Islet of Langerhans (tissue), 1 donor: Measurements from ENCODE around the gene YBX2.
"Not testable (repeated sequence)": the region's sequence is repeated elsewhere in the genome, so short reads cannot be mapped to it uniquely, and the experiment has no call there.

Experiments
- FAIRE-seq: peaks from one replicate; lab custom pipeline; 2011; peaks lifted over from hg19 to GRCh38; lab: Jason Lieb, UNC

Gene YBX2

DNA sequence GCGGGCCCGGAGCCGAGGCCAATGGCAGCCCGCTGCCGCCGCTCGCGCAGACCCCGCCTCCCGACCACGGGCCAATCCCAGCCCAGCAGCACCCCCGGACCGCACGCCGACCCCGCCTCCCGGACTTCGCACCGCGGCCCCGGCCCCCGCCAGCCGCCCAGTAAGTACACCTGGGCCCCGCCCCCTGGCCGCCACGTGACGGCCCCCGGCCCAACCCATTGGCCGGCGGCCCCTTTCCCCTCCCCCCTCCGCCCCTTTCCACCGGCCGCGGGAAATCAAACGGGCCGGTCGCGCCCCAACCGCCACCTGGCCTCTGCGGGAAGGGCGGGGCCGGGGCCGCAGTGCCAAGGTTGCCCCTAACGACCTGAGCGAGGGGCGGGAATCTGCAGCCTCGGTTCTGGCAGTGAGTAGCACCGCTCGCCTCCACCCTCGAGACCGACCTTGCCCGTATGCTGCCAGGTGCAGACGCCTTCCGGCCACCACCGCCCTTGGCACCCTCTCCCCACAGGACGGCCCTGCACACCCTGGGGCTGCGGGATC, at the start of gene YBX2:
Gene YBX2, minus strand, starts transcription at position 26 of the 540 bp plus-strand sequence. CDS start 139 bp downstream, outside the sequence.
- no peak for FAIRE-seq

DNA sequence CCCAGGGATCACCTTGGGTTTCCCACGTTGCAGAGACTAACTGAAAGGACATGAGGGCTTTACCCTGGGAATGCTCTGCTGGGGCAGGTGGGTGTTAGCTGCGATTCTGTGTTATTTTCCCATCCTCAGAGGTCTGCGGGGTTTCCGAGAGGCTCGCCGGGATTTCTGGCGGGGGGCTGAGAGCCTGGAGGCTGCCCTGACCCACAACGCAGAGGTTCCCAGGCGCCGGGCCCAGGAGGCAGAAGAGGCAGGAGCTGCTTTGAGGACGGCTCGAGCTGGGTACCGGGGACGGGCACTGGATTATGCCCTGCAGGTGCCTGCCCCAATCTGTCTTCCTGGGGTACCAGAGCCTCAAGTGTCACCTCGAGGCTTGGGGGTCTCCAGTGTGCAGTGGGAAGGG, 48.8 kb upstream of the YBX2 start:
- no peak for FAIRE-seq

DNA sequence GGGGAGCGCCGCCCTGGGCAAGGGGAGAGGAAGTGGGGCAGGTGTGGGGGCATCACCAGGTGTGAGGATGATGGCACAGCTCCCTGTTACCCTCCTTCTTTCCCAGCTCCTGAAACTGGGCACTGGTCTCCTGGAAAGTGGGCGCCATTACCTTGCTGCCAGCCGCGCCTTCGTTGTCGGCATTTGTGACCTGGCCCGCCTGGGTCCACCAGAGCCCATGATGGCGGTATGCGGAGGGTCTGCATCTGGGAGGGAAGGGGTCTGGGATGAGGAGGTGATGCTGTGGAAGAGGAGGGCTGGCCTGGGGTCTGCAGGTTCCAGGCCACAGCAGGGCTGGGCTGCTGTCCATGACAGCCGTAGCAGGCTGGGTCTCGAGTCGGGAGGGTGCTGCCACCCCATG, 47.4 kb upstream of the YBX2 start:
- no peak for FAIRE-seq

DNA sequence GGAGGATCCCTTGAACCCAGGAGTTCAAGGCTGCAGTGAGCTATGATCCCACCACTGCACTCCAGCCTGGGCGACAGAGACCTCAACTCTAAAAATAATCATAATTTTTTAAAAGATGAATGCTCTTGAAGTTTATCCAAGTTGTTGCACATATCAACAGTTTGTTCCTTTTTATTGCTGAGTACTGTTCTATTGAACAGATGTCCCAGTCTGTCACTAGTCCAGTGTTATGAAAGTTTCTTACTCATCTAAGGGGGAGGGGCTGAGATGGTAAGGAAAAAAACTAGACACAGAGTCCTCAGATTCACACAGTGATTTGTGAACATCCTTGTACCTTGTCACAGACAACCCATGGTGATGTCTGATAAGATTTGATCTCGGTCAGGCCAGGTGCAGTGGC, 45.7 kb upstream of the YBX2 start:
- FAIRE-seq: no peak

DNA sequence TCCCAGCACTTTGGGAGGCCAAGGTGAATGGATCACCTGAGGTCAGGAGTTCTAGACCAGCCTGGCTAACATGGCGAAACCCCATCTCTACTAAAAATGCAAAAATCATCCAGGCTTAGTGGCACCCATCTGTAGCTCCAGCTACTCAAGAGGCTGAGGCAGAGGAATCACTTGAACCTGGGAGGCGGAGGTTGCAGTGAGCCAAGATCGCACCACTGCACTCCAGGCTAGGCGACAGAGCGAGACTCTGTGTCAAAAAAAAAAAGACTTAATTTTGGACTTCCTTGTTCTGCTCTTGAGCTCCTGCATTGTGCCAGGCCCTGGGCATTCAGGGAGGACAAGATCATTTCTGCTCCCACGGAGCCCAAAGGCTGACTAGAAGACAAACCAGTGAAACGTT, 43.2 kb upstream of the YBX2 start:
- FAIRE-seq: not testable (repeated sequence)

DNA sequence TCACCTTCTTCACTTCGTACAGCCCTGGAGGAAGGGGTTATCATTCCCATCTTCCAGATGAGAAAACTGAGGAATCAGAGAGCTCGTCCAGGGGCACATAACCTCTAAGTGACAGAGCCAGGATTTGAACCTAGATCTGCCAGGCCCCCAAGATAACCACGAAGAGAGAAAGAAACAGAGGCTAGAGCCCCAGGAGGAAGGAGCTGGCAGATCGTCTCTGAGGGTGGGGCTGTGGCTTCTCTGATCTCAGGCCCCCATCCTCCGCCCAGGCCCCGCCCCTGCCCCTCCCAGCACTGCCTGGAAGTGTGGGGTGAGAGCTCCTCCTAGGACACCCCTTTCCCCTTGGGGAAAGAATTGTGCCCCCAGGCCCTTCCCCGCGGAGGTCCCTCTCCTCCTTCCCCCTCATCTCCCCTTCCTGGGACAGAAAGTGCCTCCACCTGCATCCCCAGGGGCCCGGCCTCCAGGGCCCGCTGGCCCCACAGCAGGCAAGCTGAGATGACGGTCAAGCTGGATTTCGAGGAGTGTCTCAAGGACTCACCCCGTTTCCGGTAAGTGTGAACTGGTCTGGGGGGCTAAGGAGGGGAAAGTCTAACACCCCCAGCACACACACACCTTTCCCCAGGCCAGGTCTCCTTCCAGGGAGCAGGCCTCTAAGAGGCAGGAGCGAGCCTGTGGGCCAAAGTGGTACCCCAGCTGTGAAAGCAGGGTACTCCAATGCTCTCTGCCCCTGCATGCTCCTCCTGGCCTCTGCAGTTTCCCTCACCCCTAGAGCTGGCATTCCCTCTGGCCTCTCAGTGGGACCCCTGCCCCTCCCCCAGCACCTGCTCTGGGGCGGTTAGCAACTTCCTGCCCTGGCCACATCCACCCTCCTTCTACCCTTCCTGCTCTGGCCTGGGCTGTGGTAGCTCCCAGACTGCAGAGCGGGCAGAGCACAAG, 42.1 kb upstream of the YBX2 start, which contains the start of gene ACAP1:
Gene ACAP1, plus strand, starts transcription at position 290 of the 936 bp plus-strand sequence. Its CDS starts 206 bp downstream, at position 496.
- no peak for FAIRE-seq

DNA sequence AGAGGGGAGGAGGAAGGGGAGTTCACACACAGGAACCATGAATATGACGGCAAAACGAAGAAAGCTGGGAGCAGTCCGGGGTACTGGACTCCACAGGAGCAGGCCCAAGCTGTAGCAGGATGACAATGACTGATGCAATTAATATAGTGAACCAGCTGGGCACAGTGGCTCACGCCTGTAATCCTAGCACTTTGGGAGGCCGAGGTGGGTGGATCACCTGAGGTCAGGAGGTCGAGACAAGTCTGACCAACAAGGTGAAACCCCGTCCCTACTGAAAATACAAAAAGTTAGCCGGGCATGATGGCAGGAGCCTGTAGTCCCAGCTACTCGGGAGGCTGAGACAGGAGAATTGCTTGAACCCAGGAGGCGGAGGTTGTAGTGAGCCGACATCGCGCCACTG, 41.3 kb upstream of the YBX2 start:
- not testable (repeated sequence) for FAIRE-seq

DNA sequence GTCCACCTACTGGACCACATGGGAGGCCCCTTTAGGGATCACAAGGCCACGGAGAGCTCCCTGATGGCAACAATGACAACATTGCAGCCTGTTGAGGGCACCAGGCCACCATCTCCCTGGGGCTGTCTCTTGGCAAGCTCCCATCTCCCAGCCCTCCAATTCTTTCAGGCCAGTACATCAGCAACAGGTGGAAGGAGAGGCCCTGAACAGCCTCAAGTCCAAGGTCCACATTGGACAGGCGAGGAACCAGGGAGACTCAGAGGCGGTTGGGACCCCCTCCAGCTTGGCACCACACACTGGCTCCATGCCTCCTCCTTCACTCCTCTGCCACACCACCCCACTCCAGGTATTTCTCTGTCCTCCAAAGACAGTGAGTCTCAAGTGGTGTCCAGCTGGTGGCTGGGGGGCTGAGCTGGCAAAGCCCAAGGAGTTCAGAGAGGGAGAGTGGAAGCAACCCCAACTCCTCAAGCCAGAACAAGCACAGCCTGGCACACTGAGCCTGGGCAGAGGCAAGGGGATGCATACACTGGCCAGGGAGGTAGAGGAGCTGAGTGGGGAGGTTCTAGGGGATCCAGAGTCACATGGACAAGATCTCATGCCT, 40.6 kb upstream of the YBX2 start:
- no peak for FAIRE-seq

DNA sequence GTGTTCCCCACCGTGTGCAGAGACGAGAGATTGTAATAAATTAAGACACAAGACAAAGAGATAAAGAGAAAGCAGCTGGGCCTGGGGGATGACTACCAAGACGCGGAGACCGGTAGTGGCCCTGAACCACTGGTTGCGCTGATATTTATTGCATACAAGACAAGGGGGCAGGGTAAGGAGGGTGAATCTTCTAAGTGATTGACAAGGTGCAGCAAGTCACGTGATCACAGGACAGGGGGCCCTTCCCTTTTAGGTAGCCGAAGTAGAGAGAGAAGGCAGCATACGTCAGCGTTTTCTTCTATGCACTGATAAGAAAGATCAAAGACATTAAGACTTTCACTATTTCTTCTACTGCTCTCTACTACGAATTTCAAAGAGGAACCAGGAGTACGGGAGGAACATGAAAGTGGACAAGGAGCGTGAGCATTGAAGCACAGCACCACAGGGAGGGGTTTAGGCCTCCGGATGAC, 38.2 kb upstream of the YBX2 start:
- not testable (repeated sequence) for FAIRE-seq

DNA sequence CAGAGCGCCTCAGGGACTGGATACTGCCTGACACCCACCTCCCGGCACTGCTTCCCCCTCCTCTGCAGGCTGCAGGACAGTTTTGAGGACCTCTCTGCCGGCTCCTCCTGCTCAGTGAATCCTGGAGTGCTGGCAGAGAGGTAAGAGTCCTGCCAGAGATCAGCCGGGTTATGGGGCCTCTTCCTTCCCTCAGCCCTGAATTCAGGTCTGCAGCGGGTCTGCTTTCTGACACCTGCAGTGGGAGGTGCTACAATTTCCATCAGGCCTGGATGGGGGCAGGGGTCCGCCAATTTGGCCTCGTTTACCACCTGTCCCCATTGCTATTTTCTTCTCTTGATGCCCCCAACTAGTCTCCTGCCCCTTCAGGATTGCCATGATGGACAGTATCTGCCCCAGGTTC, 37.7 kb upstream of the YBX2 start:
- no peak for FAIRE-seq

DNA sequence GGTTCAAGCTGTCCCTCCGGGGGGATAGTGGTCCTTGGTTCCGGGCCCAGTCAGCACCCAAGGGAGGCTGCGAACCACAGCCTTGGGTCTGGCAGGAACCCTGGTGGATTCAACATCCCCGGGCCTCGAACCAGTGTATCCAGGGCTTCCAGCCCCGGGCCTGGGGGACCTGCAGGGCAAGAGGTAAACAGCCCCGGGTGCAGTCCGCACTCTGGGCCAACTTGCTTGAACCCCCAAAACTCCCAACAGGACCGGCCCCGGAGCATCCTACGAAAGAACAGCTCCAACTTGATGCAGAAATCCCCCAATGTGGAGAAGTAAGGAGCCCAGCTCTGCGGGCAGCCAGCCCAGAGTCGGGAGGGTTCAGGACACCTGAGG, 36.2 kb upstream of the YBX2 start:
- FAIRE-seq: no peak

DNA sequence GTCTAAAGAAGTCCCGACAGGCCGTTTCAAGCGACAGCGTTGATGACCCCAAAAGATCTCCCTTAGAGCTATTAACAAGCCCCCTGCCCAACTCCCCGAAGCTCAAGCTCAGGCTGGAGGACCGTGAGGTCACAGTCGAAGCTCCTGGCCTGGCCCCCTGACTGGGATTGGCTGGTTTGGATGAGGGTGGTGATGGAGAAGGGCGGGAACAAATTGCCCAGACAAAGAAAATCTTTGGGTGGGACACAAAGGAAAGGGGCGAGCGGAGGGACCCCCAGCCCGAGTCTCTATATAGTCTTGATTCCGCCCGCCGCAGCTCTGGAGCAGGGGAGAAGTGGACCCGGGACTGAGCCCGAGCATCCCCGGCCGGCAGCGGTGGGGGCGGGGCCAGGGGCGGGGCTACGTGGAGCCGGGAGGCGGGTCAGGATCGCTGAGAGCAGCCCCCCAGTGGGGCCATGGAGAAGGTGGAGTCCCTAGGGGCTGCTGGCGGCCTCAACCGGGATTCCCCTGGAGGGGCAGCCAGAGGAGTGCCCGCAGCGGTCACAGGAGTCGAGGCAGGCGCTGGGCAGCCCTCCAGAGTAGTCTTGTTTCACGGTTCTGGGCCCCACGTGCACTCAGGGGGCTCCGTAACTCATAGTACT, 35.7 kb upstream of the YBX2 start:
- no peak for FAIRE-seq

DNA sequence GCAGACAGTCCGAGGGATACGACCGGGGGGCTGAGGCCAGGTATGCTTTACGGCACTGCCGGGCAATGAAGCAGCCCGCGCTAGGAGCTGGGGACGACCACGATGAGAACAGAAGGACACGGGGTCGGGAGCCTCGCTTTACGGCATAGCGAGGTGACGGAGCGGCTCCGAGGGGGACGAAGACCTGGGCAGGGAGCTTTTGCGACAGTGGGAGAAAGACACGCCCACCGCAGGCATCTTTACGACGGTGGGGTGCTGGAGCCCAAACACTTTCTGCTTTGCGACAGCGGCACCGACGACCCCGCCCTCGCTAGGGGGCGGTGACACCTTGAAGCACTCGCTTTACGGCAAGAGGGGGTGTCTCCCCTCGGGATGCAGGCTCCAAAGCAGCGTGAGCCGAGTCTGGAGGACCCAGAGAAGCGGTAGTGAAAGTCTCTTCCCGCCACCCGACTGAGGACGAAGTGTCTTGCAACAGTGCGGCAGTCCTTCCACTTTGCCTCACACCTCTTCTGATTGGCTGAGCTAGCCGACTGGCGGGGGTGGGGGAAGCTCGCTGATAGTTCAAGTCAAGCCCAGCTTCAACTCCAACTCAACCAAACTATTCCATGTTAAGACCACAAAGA, 35.0 kb upstream of the YBX2 start:
- peak; percentile 87 for FAIRE-seq

DNA sequence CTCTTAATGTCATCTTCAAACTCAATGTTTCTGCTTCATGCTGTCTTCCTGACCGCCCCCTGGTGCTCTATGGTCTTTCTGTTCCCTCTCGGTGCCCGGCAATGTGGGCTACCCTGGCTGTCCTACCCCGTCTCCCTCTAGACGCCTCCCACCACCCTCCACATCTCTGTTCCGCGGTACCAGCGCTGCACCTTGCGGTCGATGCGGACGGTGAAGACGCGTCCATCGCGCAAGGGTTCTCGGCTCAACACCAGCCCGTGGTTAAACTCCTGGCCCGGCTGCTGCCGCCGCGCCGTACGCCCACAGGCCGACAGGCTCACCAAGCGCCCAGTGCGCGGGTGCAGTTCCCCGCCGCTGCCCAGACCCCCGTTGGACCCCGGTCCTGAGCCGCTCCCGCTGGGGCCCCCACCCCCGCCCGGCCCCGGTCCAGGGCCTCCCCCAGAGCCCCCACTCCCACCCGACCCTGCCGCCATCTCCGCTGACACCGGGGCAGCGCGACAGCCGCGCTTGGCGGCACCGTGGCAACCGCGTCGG, 34.5 kb upstream of the YBX2 start, which contains the start of gene NEURL4:
Gene NEURL4, minus strand, starts transcription at position 496 of the 534 bp plus-strand sequence. Its CDS starts 23 bp downstream, at position 473.
- FAIRE-seq: no peak

DNA sequence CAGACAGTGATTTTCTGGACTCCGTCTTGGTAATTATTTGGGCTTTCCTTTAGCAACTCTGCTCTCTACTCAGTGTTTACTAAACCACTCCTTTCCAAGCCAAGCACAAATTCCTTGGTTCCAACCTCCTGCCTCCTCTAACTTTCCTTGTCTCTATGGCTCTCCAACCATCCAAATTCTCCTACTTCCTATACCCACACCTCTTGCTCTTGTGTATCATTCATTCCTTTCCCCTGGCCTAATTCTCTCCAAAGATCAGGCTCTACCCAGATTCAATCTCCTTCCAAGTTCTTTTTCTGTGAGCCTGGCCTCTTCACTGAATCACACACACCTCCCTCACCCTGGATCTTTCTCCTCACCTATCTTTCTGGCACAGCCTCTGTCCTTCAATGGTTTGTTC, 33.6 kb upstream of the YBX2 start:
- FAIRE-seq: no peak

DNA sequence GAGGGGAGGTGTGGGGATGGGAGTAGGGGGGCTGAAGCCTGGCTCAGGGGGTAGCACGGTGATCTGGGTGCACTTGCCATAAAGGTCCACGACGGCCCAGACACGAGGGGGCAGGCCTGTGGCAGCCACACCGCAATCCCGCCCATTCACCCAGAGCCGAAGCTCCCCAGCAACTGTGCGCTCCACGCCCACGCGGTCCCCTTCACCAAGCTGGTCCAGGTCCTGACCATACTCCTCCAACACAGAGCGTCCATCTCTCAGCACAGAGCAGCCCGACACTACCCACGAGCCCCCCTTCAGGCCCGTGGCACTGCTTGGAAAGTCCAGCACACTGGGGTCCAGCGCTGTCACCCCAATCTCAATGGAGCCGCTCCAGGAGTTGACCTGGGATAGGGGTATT, 33.1 kb upstream of the YBX2 start:
- FAIRE-seq: no peak

DNA sequence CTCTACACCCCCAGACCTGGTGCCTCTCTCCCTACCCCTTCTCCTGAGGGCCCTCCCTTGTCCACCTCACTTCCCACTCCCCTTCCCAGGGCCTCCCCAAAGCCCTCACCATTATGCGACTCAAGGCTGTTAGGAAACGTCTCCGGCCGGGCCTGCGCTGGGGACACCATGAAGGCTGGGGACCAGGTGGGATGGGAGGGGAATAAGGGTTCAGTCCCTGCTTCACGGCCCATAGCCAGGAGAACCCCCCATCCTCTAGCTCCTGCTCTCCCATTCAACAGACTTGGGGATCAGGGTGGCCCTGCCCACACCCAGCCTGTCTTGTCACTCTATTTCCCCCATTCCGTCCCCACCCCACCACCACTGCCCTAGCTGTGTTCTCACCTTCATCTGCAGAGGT, 32.6 kb upstream of the YBX2 start:
- no peak for FAIRE-seq

DNA sequence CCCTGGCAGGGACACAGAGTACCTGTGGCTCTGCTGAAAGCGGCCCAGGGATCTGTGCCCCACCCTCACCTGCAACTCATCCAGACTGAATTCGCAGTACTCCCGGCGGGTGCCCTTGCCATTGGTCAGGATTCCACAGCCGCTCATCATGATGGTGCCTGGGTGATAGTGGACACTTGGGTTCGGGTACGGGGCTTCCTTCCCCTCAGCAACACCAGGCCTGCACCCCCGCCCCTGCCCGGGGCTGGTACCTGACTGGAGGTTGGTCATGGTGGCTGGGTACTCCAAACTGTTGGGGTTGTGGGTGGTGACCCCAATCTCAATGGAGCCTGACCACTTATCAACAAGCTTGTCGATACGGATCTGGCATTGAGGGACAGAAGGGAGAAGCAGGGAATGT, 31.7 kb upstream of the YBX2 start:
- no peak for FAIRE-seq

DNA sequence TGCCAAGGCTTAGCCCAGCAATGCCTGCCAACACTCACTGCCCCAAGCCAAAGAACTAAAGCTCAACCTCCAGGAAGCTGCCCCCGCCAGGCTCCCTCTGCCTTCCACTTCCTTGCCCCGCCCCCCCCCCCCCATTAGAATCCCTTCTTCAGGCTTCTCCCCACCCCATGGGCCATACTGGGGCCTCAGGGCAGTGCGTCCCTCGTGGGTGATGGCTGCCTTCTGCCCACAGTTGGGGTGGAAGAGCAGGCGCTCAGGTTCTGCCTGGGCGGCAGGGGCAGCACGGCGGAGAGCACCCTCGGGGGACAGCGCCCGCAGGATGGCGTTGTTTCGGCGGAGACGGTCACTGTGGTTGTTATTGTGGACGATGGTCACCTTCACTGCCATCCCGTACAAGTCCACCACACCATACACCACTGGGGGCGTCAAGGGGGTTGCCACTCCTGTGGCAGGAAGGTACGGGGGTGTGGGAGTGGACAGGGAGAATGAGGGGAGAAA, 30.6 kb upstream of the YBX2 start:
- FAIRE-seq: no peak

DNA sequence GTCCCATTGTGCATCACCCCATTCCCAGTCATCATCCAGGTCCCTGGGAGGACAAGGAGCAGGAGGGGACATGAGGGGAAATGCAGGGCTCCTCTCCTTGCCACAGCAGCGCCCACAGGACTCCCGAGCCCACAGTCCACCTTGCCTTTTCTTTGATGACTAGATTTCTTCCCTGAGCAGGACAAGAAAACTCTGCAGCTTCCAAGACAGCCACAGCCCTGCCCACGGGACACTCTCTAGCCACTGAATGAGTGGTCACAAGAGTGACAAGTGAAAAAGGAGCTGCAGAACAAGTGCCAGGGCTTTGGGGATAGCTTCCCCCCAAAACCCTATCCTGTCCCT, 30.0 kb upstream of the YBX2 start:
- no peak for FAIRE-seq

DNA sequence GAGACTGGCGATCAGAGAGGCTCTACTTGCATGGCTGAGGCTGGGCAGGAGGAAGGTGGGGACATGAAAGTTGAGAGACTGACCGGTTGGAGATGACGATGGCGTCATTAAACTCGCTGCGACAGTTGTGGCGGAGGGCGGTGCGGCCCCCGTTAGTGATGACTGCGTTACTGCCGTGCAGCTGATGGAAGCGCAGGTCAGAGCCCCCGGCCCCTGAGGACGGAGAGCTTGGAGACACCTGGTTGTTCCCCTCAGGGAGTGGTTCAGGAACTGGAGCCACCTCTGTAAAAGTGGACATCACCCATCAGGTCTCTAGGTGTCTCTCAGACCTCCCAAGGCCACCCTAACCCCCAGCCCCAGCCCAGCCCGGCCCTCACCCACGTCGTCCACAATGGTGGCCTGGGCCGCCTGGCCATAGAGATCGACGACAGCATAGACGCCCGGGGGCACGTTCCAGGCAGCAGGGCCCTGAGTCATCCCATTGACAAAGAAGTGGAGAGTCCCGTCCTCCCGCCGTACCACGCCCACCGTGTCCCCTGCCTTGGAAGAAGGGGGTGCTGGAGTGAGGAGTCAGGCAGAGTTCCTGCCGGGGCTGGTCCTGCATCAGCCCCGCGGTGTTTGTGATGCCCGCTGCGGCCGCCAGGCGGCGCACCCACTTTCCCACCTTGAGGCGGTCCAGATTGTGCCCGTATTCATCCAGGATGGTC, 29.4 kb upstream of the YBX2 start:
- no peak for FAIRE-seq
